Stomach (tissue), 4 donors: ENCODE measurements around the gene HLA-A.

Source experiments
- POLR2A ChIP-seq, 4 donors: fragments of 450-650 bp; IDR thresholded peaks; one replicate each; pipeline ENCODE4 v1.6.1; 2016; ENCODE audit warnings: antibody characterized with exemption in 4 of 4, control low read depth in 2 of 4, mild to moderate bottlenecking in 1 of 4, moderate library complexity in 1 of 4
- TF ChIP-seq, protein P1 (sequence below), 7 experiments: fragments of 450-650 bp in 4 of 7; fragments of 200-600 bp in 3 of 7; sonication (generic) in 3 of 7; IDR thresholded peaks; one replicate each; pipeline ENCODE4 v1.5.1; 2016 to 2019; ENCODE audit warnings: antibody characterized with exemption in 7 of 7, control low read depth in 2 of 7, mild to moderate bottlenecking in 1 of 7

DNA sequence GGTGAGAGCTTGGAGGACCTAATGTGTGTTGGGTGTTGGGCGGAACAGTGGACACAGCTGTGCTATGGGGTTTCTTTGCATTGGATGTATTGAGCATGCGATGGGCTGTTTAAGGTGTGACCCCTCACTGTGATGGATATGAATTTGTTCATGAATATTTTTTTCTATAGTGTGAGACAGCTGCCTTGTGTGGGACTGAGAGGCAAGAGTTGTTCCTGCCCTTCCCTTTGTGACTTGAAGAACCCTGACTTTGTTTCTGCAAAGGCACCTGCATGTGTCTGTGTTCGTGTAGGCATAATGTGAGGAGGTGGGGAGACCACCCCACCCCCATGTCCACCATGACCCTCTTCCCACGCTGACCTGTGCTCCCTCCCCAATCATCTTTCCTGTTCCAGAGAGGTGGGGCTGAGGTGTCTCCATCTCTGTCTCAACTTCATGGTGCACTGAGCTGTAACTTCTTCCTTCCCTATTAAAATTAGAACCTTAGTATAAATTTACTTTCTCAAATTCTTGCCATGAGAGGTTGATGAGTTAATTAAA is 3.0 kb downstream of the HLA-A start:
- TF ChIP-seq, protein P1, sequence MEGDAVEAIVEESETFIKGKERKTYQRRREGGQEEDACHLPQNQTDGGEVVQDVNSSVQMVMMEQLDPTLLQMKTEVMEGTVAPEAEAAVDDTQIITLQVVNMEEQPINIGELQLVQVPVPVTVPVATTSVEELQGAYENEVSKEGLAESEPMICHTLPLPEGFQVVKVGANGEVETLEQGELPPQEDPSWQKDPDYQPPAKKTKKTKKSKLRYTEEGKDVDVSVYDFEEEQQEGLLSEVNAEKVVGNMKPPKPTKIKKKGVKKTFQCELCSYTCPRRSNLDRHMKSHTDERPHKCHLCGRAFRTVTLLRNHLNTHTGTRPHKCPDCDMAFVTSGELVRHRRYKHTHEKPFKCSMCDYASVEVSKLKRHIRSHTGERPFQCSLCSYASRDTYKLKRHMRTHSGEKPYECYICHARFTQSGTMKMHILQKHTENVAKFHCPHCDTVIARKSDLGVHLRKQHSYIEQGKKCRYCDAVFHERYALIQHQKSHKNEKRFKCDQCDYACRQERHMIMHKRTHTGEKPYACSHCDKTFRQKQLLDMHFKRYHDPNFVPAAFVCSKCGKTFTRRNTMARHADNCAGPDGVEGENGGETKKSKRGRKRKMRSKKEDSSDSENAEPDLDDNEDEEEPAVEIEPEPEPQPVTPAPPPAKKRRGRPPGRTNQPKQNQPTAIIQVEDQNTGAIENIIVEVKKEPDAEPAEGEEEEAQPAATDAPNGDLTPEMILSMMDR (IDR thresholded peaks at IDR 0.05): no peak
- no peak for TF ChIP-seq POLR2A (IDR thresholded peaks at IDR 0.05)
